ENCODE measurements around the gene GALNT6.

DNA sequence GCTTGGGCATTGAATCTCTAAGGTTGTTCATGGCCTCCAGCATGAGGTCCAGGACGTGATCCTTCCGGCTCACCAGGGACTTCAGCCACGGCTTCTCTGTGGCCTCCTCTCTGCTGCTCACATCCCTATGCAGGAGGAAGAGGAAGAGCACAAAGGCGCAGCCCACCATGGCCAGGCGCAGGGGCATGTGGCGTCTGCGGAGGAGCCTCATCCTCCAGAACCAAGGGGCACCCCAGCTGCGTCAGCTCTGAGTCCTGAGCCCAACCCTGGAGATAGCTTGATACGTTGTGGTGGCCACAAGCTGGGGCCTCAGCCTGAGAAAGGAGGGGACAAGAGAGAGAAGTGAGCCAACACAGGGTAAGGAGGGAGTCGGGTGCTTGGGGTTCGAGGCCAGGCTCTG is 11.6 kb downstream of the GALNT6 start:
- TF ChIP-seq POLR2AphosphoS5 (IDR thresholded peaks at IDR 0.05; ENCODE audit: low read depth, low read length) = no peak
- no peak for TF ChIP-seq TAF1 (IDR thresholded peaks at IDR 0.05; ENCODE audit: borderline replicate concordance, insufficient read depth, low read length)
